SK-N-SH (cell line): ENCODE results near the gene VARS1. TPM values are rescaled to one million over a fixed set of nuclear protein-coding genes. Genes with fewer than 3 reads are reported as not detected.

ENCODE experiments used
- CTCF ChIA-PET: fragments of 300-600, 350-600 bp; formaldehyde crosslinking; extraction: SDS; loops from one replicate; lab custom pipeline; 2021; lab: Yijun Ruan, JAX
- POLR2A ChIA-PET: fragments of 350-600 bp; sonication (Branson Sonifier 250); formaldehyde crosslinking; extraction: SDS; loops from one replicate; lab custom pipeline; 2020; ENCODE audit warnings: antibody characterized with exemption, inconsistent platforms; lab: Yijun Ruan, JAX
- DNase-seq: peaks from one replicate; pipeline ENCODE4 v3.0.0; 2012
- H2AFZ ChIP-seq: fragments of 200-600 bp; sonication (generic); 2 replicates; pipeline ENCODE4 v1.8.1; 2016; ENCODE audit warnings: antibody characterized with exemption, mild to moderate bottlenecking, low read depth
- H3F3A ChIP-seq: fragments of 200-600 bp; sonication (generic); replicated peaks from 2 replicates; pipeline ENCODE3; 2016; ENCODE audit warnings: antibody characterized with exemption, mild to moderate bottlenecking; ENCODE audit not compliant: insufficient read depth
- H3K27ac ChIP-seq, 2 experiments: fragments of 200-500 bp in 1 of 2; fragments of 200-600 bp in 1 of 2; sonication (Bioruptor generic) in 1 of 2; sonication (generic), shearing (Covaris generic) in 1 of 2; 2 replicates each; pipeline versions ENCODE4 v1.5.1 to v1.6.1; 2014 to 2016; ENCODE audit warnings: low read depth in 2 of 2, inconsistent platforms in 1 of 2, low read length in 1 of 2, mild to moderate bottlenecking in 1 of 2, mixed read lengths in 1 of 2
- H3K27me3 ChIP-seq: fragments of 200-600 bp; sonication (generic), shearing (Covaris generic); 2 replicates; pipeline ENCODE4 v1.6.1; 2016; ENCODE audit warnings: mixed run types; ENCODE audit not compliant: insufficient read depth
- H3K36me3 ChIP-seq, 2 experiments: fragments of 200-500 bp in 1 of 2; fragments of 200-600 bp in 1 of 2; sonication (Bioruptor generic) in 1 of 2; sonication (generic) in 1 of 2; replicated peaks in 1 of 2; 2 replicates each; pipeline versions ENCODE3 to v1.5.1; 2014 to 2016; ENCODE audit warnings: low read length in 1 of 2, mild to moderate bottlenecking in 1 of 2; ENCODE audit not compliant: insufficient read depth in 2 of 2, control insufficient read depth in 1 of 2
- H3K4me1 ChIP-seq, 2 experiments: fragments of 200-500 bp in 1 of 2; fragments of 200-600 bp in 1 of 2; sonication (Bioruptor generic) in 1 of 2; sonication (generic), shearing (Covaris generic) in 1 of 2; 2 replicates each; pipeline versions ENCODE4 v1.5.1 to v1.6.1; 2014 to 2016; ENCODE audit warnings: low read depth in 1 of 2, low read length in 1 of 2, mixed run types in 1 of 2; ENCODE audit not compliant: insufficient read depth in 2 of 2, control insufficient read depth in 1 of 2
- H3K4me2 ChIP-seq: fragments of 200-600 bp; sonication (generic), shearing (Covaris generic); 2 replicates; pipeline ENCODE4 v1.6.1; 2017; ENCODE audit warnings: mixed run types
- H3K4me3 ChIP-seq, 2 experiments: fragments of 200-500 bp in 1 of 2; fragments of 200-600 bp in 1 of 2; sonication (Bioruptor generic) in 1 of 2; sonication (generic), shearing (Covaris generic) in 1 of 2; 2 replicates each; pipeline versions ENCODE4 v1.5.1 to v1.8.1; 2014 to 2016; ENCODE audit warnings: low read depth in 2 of 2, inconsistent platforms in 1 of 2, low read length in 1 of 2, mild to moderate bottlenecking in 1 of 2, mixed read lengths in 1 of 2, moderate library complexity in 1 of 2
- H3K79me2 ChIP-seq: fragments of 200-600 bp; sonication (generic); 2 replicates; pipeline ENCODE4 v1.8.1; 2017; ENCODE audit warnings: mild to moderate bottlenecking; ENCODE audit not compliant: insufficient read depth
- H3K9ac ChIP-seq: fragments of 200-600 bp; sonication (generic); 2 replicates; pipeline ENCODE4 v1.6.1; 2017; ENCODE audit warnings: mixed run types
- H3K9me2 ChIP-seq: fragments of 200-600 bp; sonication (generic); 2 replicates; pipeline ENCODE4 v1.6.1; 2017; ENCODE audit warnings: mixed run types
- H3K9me3 ChIP-seq: fragments of 200-600 bp; sonication (generic); 2 replicates; pipeline ENCODE4 v1.6.1; 2017; ENCODE audit warnings: mixed run types, mild to moderate bottlenecking, moderate library complexity
- H4K20me1 ChIP-seq: fragments of 200-600 bp; sonication (generic); 2 replicates; pipeline ENCODE4 v1.6.1; 2017; ENCODE audit warnings: mild to moderate bottlenecking, mixed run types; ENCODE audit not compliant: insufficient read depth
- CTCF ChIP-seq: fragments of 200-600 bp; sonication (generic); IDR thresholded peaks from 2 replicates; pipeline ENCODE4 v1.6.1; 2017; ENCODE audit warnings: antibody characterized with exemption, mild to moderate bottlenecking, moderate library complexity
- MEF2A ChIP-seq: IDR thresholded peaks from 2 replicates; pipeline ENCODE4 v1.4.0; 2012; ENCODE audit warnings: low read depth, borderline replicate concordance
- MXI1 ChIP-seq: IDR thresholded peaks from 2 replicates; pipeline ENCODE4 v1.6.1; 2012; ENCODE audit warnings: mild to moderate bottlenecking, low read depth, low read length, improper control_type of control experiment
- NRF1 ChIP-seq: IDR thresholded peaks from 2 replicates; pipeline ENCODE4 v1.6.1; 2012; ENCODE audit warnings: low read depth, mild to moderate bottlenecking, low read length
- RAD21 ChIP-seq: IDR thresholded peaks from 2 replicates; pipeline ENCODE4 v1.6.1; 2012; ENCODE audit warnings: mild to moderate bottlenecking, low read length
- SMC3 ChIP-seq: IDR thresholded peaks from 2 replicates; pipeline ENCODE4 v1.6.1; 2012; ENCODE audit warnings: low read depth, low read length, improper control_type of control experiment
- USF1 ChIP-seq: IDR thresholded peaks from 2 replicates; pipeline ENCODE4 v1.4.0; 2012; ENCODE audit warnings: low read depth, borderline replicate concordance
- YY1 ChIP-seq: IDR thresholded peaks from 2 replicates; pipeline ENCODE4 v1.4.0; 2012; ENCODE audit warnings: low read depth, mild to moderate bottlenecking
- ZBTB33 ChIP-seq: IDR thresholded peaks from 2 replicates; pipeline ENCODE4 v1.4.0; 2012; ENCODE audit warnings: low read depth, borderline replicate concordance
- WGBS: methylation state at CpG from one replicate; pipeline ENCODE4 v1.1.6; 2017; ENCODE audit warnings: low lambda C conversion rate; 5-methylcytosine and 5-hydroxymethylcytosine counted together
- polyA plus RNA-seq, 3 experiments: library from polyadenylated mRNA; depleted of rRNA; stranded (reverse); fragments of >200 nt; gene quantifications; 2 replicates each; pipeline ENCODE4 v1.2.3, GENCODE V29; 2012

VARS1 gene
- polyA plus RNA-seq, 1 of the 3 experiments (the other 2 are of a cell fraction): 35.1 TPM

- Histone ChIP-seq H3K9me3 (no peaks in the 10 kb centered on the region), H3K27me3 (no peaks in the 10 kb centered on the region)
- CTCF ChIA-PET: interaction anchor here (0.7 to 3.3 kb wide), 8 partner anchors 7 to 191 kb away, joined by 3 to 16 read pairs (median 4); no protein-coding TSS in a partner anchor
- no peak for TF ChIP-seq ZBTB33
- no peak for TF ChIP-seq NRF1
- no peak for TF ChIP-seq USF1
- TF ChIP-seq MEF2A: no peak
- TF ChIP-seq YY1: no peak
- no peak for TF ChIP-seq SMC3
- TF ChIP-seq, all 33 proteins: peak for 0
- Histone ChIP-seq H3K79me2 (no peaks in the 10 kb centered on the region), H3K9ac (no peak overlapping the region), H3K4me2 (no peak overlapping the region), H3K27ac (no peak overlapping the region), H3F3A (peaks cover 2% of the 10 kb centered on the region), H3K36me3 (no peaks in the 10 kb centered on the region), H2AFZ (no peak overlapping the region), H4K20me1 (no peaks in the 10 kb centered on the region), H3K4me3 (no peak overlapping the region), H3K9me2 (no peaks in the 10 kb centered on the region), H3K4me1 (peaks cover 0 to 8% of the 10 kb centered on the region in 2 experiments; a peak in 1 of 4 replicates)
- POLR2A ChIA-PET: no interaction called here
- DNase-seq: no peak
- WGBS: 92% methylated on average over 2 of the region's 2 CpGs
Measured at GRCh38 chr6:31770860-31771259, 24.7 kb downstream of the VARS1 start.

GRCh38 chr6:31769684-31770371 is 25.7 kb downstream of the VARS1 start:
- Histone ChIP-seq H3K27me3 (no peaks in the 10 kb centered on the region), H3K9ac (no peak overlapping the region), H3K4me2 (no peak overlapping the region), H3K79me2 (no peaks in the 10 kb centered on the region), H3K36me3 (no peaks in the 10 kb centered on the region), H3K4me1 (peaks cover 0 to 8% of the 10 kb centered on the region in 2 experiments; a peak in 1 of 4 replicates), H3K9me2 (no peaks in the 10 kb centered on the region), H2AFZ (no peak overlapping the region), H4K20me1 (no peaks in the 10 kb centered on the region), H3K27ac (no peak overlapping the region), H3K4me3 (no peak overlapping the region), H3F3A (peaks cover 2% of the 10 kb centered on the region), H3K9me3 (no peaks in the 10 kb centered on the region)
- CTCF ChIA-PET: interaction anchor here (0.7 to 3.3 kb wide), 17 partner anchors 8 to 1377 kb away, joined by 3 to 16 read pairs (median 4); partner anchors contain the start of genes DDAH2, LY6G5C and MSH5
- WGBS: 50% methylated on average over 8 of the region's 12 CpGs
- TF ChIP-seq CTCF (peak; percentile 66), RAD21 (peak; percentile 20; the same call in 1 of the 2 replicates), ZBTB33 (no peak), SMC3 (peak; percentile 36), YY1 (no peak), MXI1 (no peak)
- DNase-seq: peak; percentile 72
- POLR2A ChIA-PET: no interaction called here
